HCT116 (cell line): ENCODE data around the gene GPR3. TPM values are rescaled to one million over a fixed set of nuclear protein-coding genes. Genes with fewer than 3 reads are reported as not detected.

Experiments used
- ATAC-seq: fragments of 200-7000 bp; cut with Tn5 transposase; 2 replicates; pipeline ENCODE4 v1.9.1; 2020; ENCODE audit warnings: mild to moderate bottlenecking, moderate library complexity
- BruUV-seq: library from RNA; stranded (reverse); fragments of 400-500 nt; replicated peaks from 2 replicates; lab custom pipeline; 2021; lab: Mats Ljungman, UMichigan
- CTCF ChIA-PET: fragments of 300-600 bp; sonication (Branson Sonifier 250); formaldehyde crosslinking; loops from one replicate; lab custom pipeline; 2021; ENCODE audit warnings: antibody characterized with exemption; lab: Charles Lee
- POLR2A ChIA-PET: fragments of 300-600, 350-600 bp; sonication (Branson Sonifier 250); formaldehyde crosslinking; loops from one replicate; lab custom pipeline; 2021; ENCODE audit warnings: antibody characterized with exemption; lab: Charles Lee
- RAD21 ChIA-PET, 2 experiments: fragments of 300-600 bp; sonication (Branson Sonifier 250); formaldehyde crosslinking; loops; one replicate each; lab custom pipeline; 2023; ENCODE audit warnings: low total read pairs in 2 of 2; ENCODE audit not compliant: uncharacterized antibody in 2 of 2, unreplicated experiment in 2 of 2, low non-redundant PET in 1 of 2; lab: Charles Lee
- DNase-seq: peaks from one replicate; pipeline ENCODE4 v3.0.0-alpha.2; 2010; ENCODE audit warnings: low read depth, low spot score
- H2AFZ ChIP-seq: fragments of 200-600 bp; shearing (Covaris generic), sonication (generic); 2 replicates; pipeline ENCODE4 v1.6.1; 2017; ENCODE audit warnings: low read depth, mixed run types, mixed read lengths, antibody characterized with exemption, low read length; ENCODE audit not compliant: poor library complexity, severe bottlenecking
- H3K27ac ChIP-seq: 2 replicates; pipeline ENCODE4 v1.5.1; 2012; ENCODE audit warnings: low read depth, low read length
- H3K27me3 ChIP-seq: fragments of 200-600 bp; sonication (generic); 2 replicates; pipeline ENCODE4 v1.6.1; 2016; ENCODE audit warnings: mixed run types, low read length, mixed read lengths; ENCODE audit not compliant: insufficient read depth
- H3K36me3 ChIP-seq, 2 experiments: fragments of 200-500 bp in 1 of 2; fragments of 200-600 bp in 1 of 2; sonication (Bioruptor generic) in 1 of 2; sonication (generic) in 1 of 2; 2 replicates each; pipeline versions ENCODE4 v1.5.1 to v1.6.1; 2014 to 2016; ENCODE audit warnings: low read length in 2 of 2, inconsistent platforms in 1 of 2, mixed read lengths in 1 of 2, mixed run types in 1 of 2; ENCODE audit not compliant: insufficient read depth in 2 of 2, control insufficient read depth in 1 of 2
- H3K4me1 ChIP-seq, 2 experiments: fragments of 200-600 bp in 1 of 2; sonication (generic) in 1 of 2; 2 replicates each; pipeline versions ENCODE4 v1.5.1 to v1.6.1; 2012 to 2017; ENCODE audit warnings: low read length in 2 of 2, inconsistent platforms in 1 of 2, mild to moderate bottlenecking in 1 of 2, mixed read lengths in 1 of 2, mixed run types in 1 of 2, moderate library complexity in 1 of 2; ENCODE audit not compliant: insufficient read depth in 2 of 2, control insufficient read depth in 1 of 2
- H3K4me2 ChIP-seq: fragments of 200-600 bp; sonication (generic); 2 replicates; pipeline ENCODE4 v1.6.1; 2017; ENCODE audit warnings: mixed run types, low read length, mixed read lengths
- H3K4me3 ChIP-seq, 2 experiments: fragments of 200-600 bp in 1 of 2; sonication (generic) in 1 of 2; replicated peaks in 1 of 2; 2 replicates each; pipeline ENCODE4 v1.5.1; 2011 to 2016; ENCODE audit warnings: low read length in 2 of 2, control low read depth in 1 of 2, low read depth in 1 of 2, mild to moderate bottlenecking in 1 of 2, mixed read lengths in 1 of 2, mixed run types in 1 of 2
- H3K79me2 ChIP-seq: fragments of 200-600 bp; sonication (generic); 2 replicates; pipeline ENCODE4 v1.6.1; 2017; ENCODE audit warnings: mild to moderate bottlenecking, mixed run types, low read length, moderate library complexity, mixed read lengths; ENCODE audit not compliant: insufficient read depth
- H3K9ac ChIP-seq: fragments of 200-600 bp; sonication (generic); 2 replicates; pipeline ENCODE4 v1.6.1; 2016; ENCODE audit warnings: low read length, mixed read lengths
- H3K9me2 ChIP-seq: fragments of 200-600 bp; sonication (generic), shearing (Covaris generic); 2 replicates; pipeline ENCODE4 v1.6.1; 2017; ENCODE audit warnings: mixed run types, mild to moderate bottlenecking, moderate library complexity; ENCODE audit not compliant: insufficient read depth
- H3K9me3 ChIP-seq, 2 experiments: fragments of 200-500 bp in 1 of 2; fragments of 200-600 bp in 1 of 2; sonication (Bioruptor generic) in 1 of 2; sonication (generic) in 1 of 2; 2 replicates each; pipeline ENCODE4 v1.6.1; 2014 to 2017; ENCODE audit warnings: low read length in 2 of 2, mixed read lengths in 2 of 2, inconsistent platforms in 1 of 2, low read depth in 1 of 2, mild to moderate bottlenecking in 1 of 2, mixed run types in 1 of 2, moderate library complexity in 1 of 2; ENCODE audit not compliant: control insufficient read depth in 1 of 2, insufficient read depth in 1 of 2
- H4K20me1 ChIP-seq: fragments of 200-600 bp; sonication (generic), shearing (Covaris generic); 2 replicates; pipeline ENCODE4 v1.6.1; 2017; ENCODE audit warnings: mixed run types, mild to moderate bottlenecking, moderate library complexity; ENCODE audit not compliant: insufficient read depth
- ATF3 ChIP-seq: IDR thresholded peaks from 2 replicates; pipeline ENCODE4 v1.6.1; 2012
- CTCF ChIP-seq, 3 experiments: fragments of 200-600 bp in 1 of 3; sonication (generic) in 1 of 3; IDR thresholded peaks in 2 of 3; conservative IDR thresholded peaks in 1 of 3; 2 replicates each; pipeline ENCODE4 v1.5.1; 2012 to 2017; ENCODE audit warnings: low read depth in 2 of 3, low read length in 2 of 3, antibody characterized with exemption in 1 of 3, borderline replicate concordance in 1 of 3, control low read depth in 1 of 3, mild to moderate bottlenecking in 1 of 3, mixed read lengths in 1 of 3, mixed run types in 1 of 3, moderate library complexity in 1 of 3; ENCODE audit not compliant: insufficient read depth in 1 of 3
- EGR1 ChIP-seq: IDR thresholded peaks from 2 replicates; pipeline ENCODE4 v1.6.1; 2012; ENCODE audit warnings: low read depth
- EZH2 ChIP-seq: fragments of 200-600 bp; sonication (generic); IDR thresholded peaks from 2 replicates; pipeline ENCODE4 v1.6.1; 2017; ENCODE audit warnings: antibody characterized with exemption, mixed run types
- POLR2A ChIP-seq: IDR thresholded peaks from 2 replicates; pipeline ENCODE4 v1.7.0; 2011; ENCODE audit warnings: borderline replicate concordance; ENCODE audit not compliant: insufficient read depth, insufficient read length; ENCODE audit errors: extremely low read depth
- POLR2AphosphoS5 ChIP-seq: IDR thresholded peaks from 2 replicates; pipeline ENCODE4 v1.6.1; 2011; ENCODE audit warnings: mild to moderate bottlenecking, low read depth, low read length, moderate library complexity
- RAD21 ChIP-seq: IDR thresholded peaks from 2 replicates; pipeline ENCODE4 v1.6.1; 2012; ENCODE audit warnings: low read depth, mild to moderate bottlenecking
- REST ChIP-seq: IDR thresholded peaks from 2 replicates; pipeline ENCODE4 v1.6.1; 2012; ENCODE audit warnings: low read depth
- SP1 ChIP-seq: IDR thresholded peaks from 2 replicates; pipeline ENCODE4 v1.6.1; 2012; ENCODE audit warnings: low read depth
- SRF ChIP-seq: IDR thresholded peaks from 2 replicates; pipeline ENCODE4 v1.6.1; 2012; ENCODE audit warnings: low read depth
- TCF7L2 ChIP-seq: IDR thresholded peaks from 2 replicates; pipeline ENCODE4 v1.7.0; 2011; ENCODE audit warnings: borderline replicate concordance, inconsistent platforms; ENCODE audit not compliant: insufficient read depth, insufficient read length; ENCODE audit errors: extremely low read depth
- ZBTB33 ChIP-seq: IDR thresholded peaks from 2 replicates; pipeline ENCODE4 v1.6.1; 2011; ENCODE audit warnings: mild to moderate bottlenecking, low read length, moderate library complexity; ENCODE audit not compliant: insufficient replicate concordance; ENCODE audit errors: extremely low read depth
- ZFX ChIP-seq: fragments of 450-650 bp; IDR thresholded peaks from 2 replicates; pipeline ENCODE4 v1.6.1; 2017
- intact Hi-C: fragments of 100-400 bp; cut with micrococcal nuclease; formaldehyde crosslinking; loops from 2 replicates; pipeline ENCODE4 v1.10.0; 2022
- total RNA-seq: library from RNA; stranded (reverse); gene quantifications from one replicate; pipeline ENCODE4 v1.2.1, GENCODE V29; 2021; ENCODE audit not compliant: unreplicated experiment

GPR3 gene
- total RNA-seq, 1 experiment from 2014 or later: 2.8 TPM

GRCh38 chr1:27365372-27366112 lies 26.9 kb upstream of the GPR3 start:
- Histone ChIP-seq H3K4me1 (peaks cover 12 to 32% of the 10 kb centered on the region in 2 experiments), H3K36me3 (peaks cover 0 to 4% of the 10 kb centered on the region in 2 experiments; a peak in 1 of 4 replicates), H3K27ac (peak overlapping the region; percentile 100), H3K79me2 (peaks cover 3% of the 10 kb centered on the region; the same call in 1 of the 2 replicates), H3K27me3 (no peaks in the 10 kb centered on the region), H3K4me3 (peak overlapping the region; percentile 67 to 69), H2AFZ (peak overlapping the region; percentile 68), H3K4me2 (peak overlapping the region; percentile 95), H4K20me1 (no peaks in the 10 kb centered on the region), H3K9me3 (no peaks in the 10 kb centered on the region), H3K9me2 (no peaks in the 10 kb centered on the region), H3K9ac (peak overlapping the region; percentile 78)
- ChIA-PET RAD21 (interaction anchor here in 1 of 2 experiments (0.6 kb wide), 1 partner anchor 58 kb away, joined by 7 read pairs; no protein-coding TSS in a partner anchor), POLR2A (interaction anchor here (0.6 to 2.6 kb wide), 18 partner anchors 8 to 366 kb away, joined by 3 to 26 read pairs (median 4); partner anchors contain the start of genes CD164L2, GPR3 and SYTL1), CTCF (interaction anchor here (0.5 to 3.3 kb wide), 24 partner anchors 8 to 509 kb away, joined by 3 to 28 read pairs (median 4); partner anchors contain the start of genes CD164L2 and GPR3)
- DNase-seq (peak; percentile 73), ATAC-seq (peak; percentile 75)
- no TSS peak for BruUV-seq
- TF ChIP-seq ATF3 (no peak), POLR2A (peak; percentile 25), SP1 (no peak), EGR1 (no peak), ZFX (no peak), TCF7L2 (no peak), ZBTB33 (peak; percentile 14), POLR2AphosphoS5 (peak; percentile 68), RAD21 (no peak), REST (no peak), SRF (no peak), EZH2 (no peak), CTCF (IDR thresholded peaks at IDR 0.05 in 2 of 3, conservative IDR thresholded peaks at IDR 0.05 in 1 of 3; ENCODE audit: borderline replicate concordance in 1 of 3, insufficient read depth in 1 of 3, low read depth in 2 of 3, low read length in 2 of 3) (no peak)
- intact Hi-C loops: no loop called here
